ENCODE measurements around the gene PKNOX1.
"Not testable (repeated sequence)": the region's sequence is repeated elsewhere in the genome, so short reads cannot be mapped to it uniquely, and the experiment has no call there.

- TF ChIP-seq CTCF (IDR thresholded peaks at IDR 0.05; ENCODE audit: insufficient read depth, low read length, poor library complexity, severe bottlenecking); EZH2phosphoT487 (conservative IDR thresholded peaks at IDR 0.05; ENCODE audit: low read length): not testable (repeated sequence)
Observed at GRCh38 chr21:43036889-43037288, 62.5 kb downstream of the PKNOX1 start.
